Measurements from ENCODE around the gene CNTN4. TPM values are rescaled to one million over a fixed set of nuclear protein-coding genes. Genes with fewer than 3 reads are reported as not detected.

CNTN4 gene
- total RNA-seq, 1 donor from 2014 or later, result 16.1 TPM

DNA sequence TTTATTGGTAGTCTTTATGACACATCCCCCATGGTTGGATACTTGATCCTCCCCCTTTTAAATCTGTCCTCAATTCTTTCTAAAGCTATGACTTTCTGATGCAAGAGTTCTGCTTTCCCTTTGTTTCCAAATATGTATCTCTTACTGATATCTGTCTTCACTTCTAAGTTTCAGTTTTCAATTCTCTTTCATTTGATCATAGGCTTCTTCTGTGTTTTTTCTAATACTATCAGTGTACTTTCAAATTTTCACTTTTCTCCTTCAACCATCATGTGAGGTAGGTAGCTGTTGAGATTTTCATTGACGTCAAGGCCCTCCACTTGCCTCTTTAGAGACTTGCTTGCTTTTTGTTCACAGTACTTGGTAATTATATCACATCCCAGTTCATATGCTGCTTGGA, 436.5 kb downstream of the CNTN4 start:
- H3K36me3 Mint-ChIP-seq (ENCODE audit: insufficient read depth), result no peaks in the 10 kb centered on the region
- no peak overlapping the region for H3K27ac Mint-ChIP-seq
- no peak overlapping the region for H3K4me3 Mint-ChIP-seq (ENCODE audit: low read depth)
- H3K9me3 Mint-ChIP-seq (ENCODE audit: low read depth), result no peaks in the 10 kb centered on the region
- no peak for DNase-seq (ENCODE audit: low spot score, unreplicated experiment)
- H3K4me1 Mint-ChIP-seq (ENCODE audit: low read depth), result peaks cover 8% of the 10 kb centered on the region
- TF ChIP-seq, protein P1, sequence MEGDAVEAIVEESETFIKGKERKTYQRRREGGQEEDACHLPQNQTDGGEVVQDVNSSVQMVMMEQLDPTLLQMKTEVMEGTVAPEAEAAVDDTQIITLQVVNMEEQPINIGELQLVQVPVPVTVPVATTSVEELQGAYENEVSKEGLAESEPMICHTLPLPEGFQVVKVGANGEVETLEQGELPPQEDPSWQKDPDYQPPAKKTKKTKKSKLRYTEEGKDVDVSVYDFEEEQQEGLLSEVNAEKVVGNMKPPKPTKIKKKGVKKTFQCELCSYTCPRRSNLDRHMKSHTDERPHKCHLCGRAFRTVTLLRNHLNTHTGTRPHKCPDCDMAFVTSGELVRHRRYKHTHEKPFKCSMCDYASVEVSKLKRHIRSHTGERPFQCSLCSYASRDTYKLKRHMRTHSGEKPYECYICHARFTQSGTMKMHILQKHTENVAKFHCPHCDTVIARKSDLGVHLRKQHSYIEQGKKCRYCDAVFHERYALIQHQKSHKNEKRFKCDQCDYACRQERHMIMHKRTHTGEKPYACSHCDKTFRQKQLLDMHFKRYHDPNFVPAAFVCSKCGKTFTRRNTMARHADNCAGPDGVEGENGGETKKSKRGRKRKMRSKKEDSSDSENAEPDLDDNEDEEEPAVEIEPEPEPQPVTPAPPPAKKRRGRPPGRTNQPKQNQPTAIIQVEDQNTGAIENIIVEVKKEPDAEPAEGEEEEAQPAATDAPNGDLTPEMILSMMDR (IDR thresholded peaks at IDR 0.05; ENCODE audit: unreplicated experiment), result no peak
- H3K27me3 Mint-ChIP-seq, result no peaks in the 10 kb centered on the region

DNA sequence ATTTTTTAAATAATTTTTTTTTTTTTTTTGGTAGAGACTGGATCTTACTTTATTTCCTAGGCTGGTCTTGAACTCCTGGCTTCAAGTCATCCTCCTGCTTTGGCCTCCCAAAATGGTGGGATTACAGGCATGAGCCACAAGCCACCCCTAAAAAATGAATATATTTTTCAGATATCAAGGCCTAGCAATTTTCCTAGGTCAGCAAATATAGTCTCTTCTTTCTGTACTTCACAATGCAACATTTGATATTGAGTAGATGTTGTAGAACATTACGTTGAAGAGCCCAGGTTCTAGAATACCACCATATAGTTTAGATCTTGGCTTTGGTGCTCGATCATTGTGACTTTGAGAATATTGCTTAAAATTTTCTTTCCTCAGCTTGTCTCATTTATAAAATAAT, 437.9 kb downstream of the CNTN4 start:
- Mint-ChIP-seq H3K4me3 (ENCODE audit: low read depth) (no peak overlapping the region), H3K4me1 (ENCODE audit: low read depth) (peaks cover 8% of the 10 kb centered on the region), H3K36me3 (ENCODE audit: insufficient read depth) (no peaks in the 10 kb centered on the region), H3K27me3 (no peaks in the 10 kb centered on the region), H3K27ac (no peak overlapping the region), H3K9me3 (ENCODE audit: low read depth) (no peaks in the 10 kb centered on the region)
- no peak for DNase-seq (ENCODE audit: low spot score, unreplicated experiment)
- TF ChIP-seq, protein P1 (IDR thresholded peaks at IDR 0.05; ENCODE audit: unreplicated experiment), result no peak

DNA sequence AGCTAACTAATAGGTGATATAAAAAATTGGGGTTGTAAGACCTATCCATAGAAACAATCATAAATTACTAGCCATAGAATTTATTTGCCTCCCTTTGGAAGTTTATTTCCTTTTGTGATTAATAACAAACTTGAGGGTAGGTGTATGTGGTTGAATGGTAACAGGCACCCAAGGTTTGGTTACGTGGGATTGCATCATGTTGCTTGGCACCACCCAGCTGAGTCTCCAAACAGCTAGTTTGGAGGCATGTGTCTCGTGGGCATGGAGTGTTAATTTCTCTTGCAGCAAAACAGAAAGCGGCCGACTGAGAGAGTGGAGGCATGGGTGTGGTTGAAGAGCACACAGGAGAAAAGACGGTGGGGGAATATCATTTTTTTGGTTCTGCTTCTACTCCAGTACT, 441.4 kb downstream of the CNTN4 start:
- Mint-ChIP-seq H3K4me1 (ENCODE audit: low read depth) (peaks cover 8% of the 10 kb centered on the region), H3K4me3 (ENCODE audit: low read depth) (no peak overlapping the region), H3K27ac (no peak overlapping the region), H3K9me3 (ENCODE audit: low read depth) (peaks cover 6% of the 10 kb centered on the region), H3K36me3 (ENCODE audit: insufficient read depth) (no peaks in the 10 kb centered on the region), H3K27me3 (no peaks in the 10 kb centered on the region)
- TF ChIP-seq, protein P1 (IDR thresholded peaks at IDR 0.05; ENCODE audit: unreplicated experiment), result no peak
- no peak for DNase-seq (ENCODE audit: low spot score, unreplicated experiment)

DNA sequence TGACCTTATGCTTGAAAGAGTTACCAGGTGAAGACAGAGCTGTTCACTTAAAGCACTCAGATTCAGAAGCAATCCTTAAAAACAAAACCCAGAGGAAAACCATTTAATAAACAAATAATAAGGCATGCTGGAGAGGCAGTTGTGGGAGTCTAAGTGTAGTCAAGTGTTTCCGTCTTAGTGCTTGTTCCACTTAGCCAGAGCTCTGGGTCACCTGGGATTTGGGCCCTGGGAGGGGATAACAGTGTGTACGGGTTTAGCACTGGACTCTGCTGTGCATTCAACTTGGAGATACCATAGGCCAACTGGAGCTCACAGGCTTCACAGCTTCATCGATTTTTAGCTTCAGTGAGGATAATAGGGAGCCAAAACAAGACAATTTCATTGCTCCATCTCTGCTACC, 444.6 kb downstream of the CNTN4 start:
- peaks cover 25% of the 10 kb centered on the region for H3K9me3 Mint-ChIP-seq (ENCODE audit: low read depth)
- H3K27me3 Mint-ChIP-seq, result no peaks in the 10 kb centered on the region
- H3K27ac Mint-ChIP-seq, result no peak overlapping the region
- peaks cover 8% of the 10 kb centered on the region for H3K4me1 Mint-ChIP-seq (ENCODE audit: low read depth)
- H3K4me3 Mint-ChIP-seq (ENCODE audit: low read depth), result no peak overlapping the region
- H3K36me3 Mint-ChIP-seq (ENCODE audit: insufficient read depth), result peaks cover 5% of the 10 kb centered on the region
- TF ChIP-seq, protein P1 (IDR thresholded peaks at IDR 0.05; ENCODE audit: unreplicated experiment), result no peak
- no peak for DNase-seq (ENCODE audit: low spot score, unreplicated experiment)

DNA sequence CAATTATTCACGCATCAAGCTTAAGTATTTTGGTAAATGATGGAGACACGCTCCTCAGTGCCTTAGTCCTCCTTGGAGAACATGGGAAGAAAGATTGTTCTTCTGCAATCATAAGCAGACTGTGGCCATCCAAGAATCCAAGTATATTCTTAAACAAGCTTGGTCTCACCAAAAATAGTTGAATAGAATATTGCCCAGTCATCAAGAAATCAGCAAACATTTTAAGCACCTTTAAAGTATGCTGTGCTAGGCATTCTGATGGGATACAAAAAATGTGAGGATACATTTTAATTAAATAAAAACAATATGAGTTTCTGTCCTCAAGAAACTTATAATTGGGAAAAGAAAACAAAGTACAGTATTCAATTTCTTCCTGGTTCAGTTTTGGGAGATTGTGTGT, 445.5 kb downstream of the CNTN4 start:
- DNase-seq (ENCODE audit: low spot score, unreplicated experiment), result no peak
- H3K27me3 Mint-ChIP-seq, result no peaks in the 10 kb centered on the region
- H3K4me1 Mint-ChIP-seq (ENCODE audit: low read depth), result peaks cover 5% of the 10 kb centered on the region
- no peak overlapping the region for H3K27ac Mint-ChIP-seq
- peaks cover 7% of the 10 kb centered on the region for H3K36me3 Mint-ChIP-seq (ENCODE audit: insufficient read depth)
- H3K9me3 Mint-ChIP-seq (ENCODE audit: low read depth), result peaks cover 32% of the 10 kb centered on the region
- TF ChIP-seq, protein P1 (IDR thresholded peaks at IDR 0.05; ENCODE audit: unreplicated experiment), result no peak
- H3K4me3 Mint-ChIP-seq (ENCODE audit: low read depth), result no peak overlapping the region

Measured in progenitor cell of endocrine pancreas (in vitro differentiated cells).